Type B pancreatic cell (in vitro differentiated cells): Measurements from ENCODE around the gene POLR3GL. TPM values are rescaled to one million over a fixed set of nuclear protein-coding genes. Genes with fewer than 3 reads are reported as not detected.

Source experiments
- DNase-seq: peaks from one replicate; pipeline ENCODE4 v3.0.0; 2021; ENCODE audit warnings: mixed read lengths; ENCODE audit not compliant: unreplicated experiment; ENCODE audit errors: extremely low spot score
- H3K27ac Mint-ChIP-seq: 2 replicates; pipeline ENCODE4 v1.8.0; 2021; ENCODE audit warnings: mild to moderate bottlenecking, mixed read lengths
- H3K27me3 Mint-ChIP-seq: 2 replicates; pipeline ENCODE4 v1.8.0; 2021; ENCODE audit warnings: mixed read lengths
- H3K36me3 Mint-ChIP-seq: 2 replicates; pipeline ENCODE4 v1.8.0; 2021; ENCODE audit warnings: mixed read lengths
- H3K4me1 Mint-ChIP-seq: one replicate; pipeline ENCODE4 v1.8.0; 2021; ENCODE audit warnings: mixed read lengths; ENCODE audit not compliant: unreplicated experiment
- H3K4me3 Mint-ChIP-seq: 2 replicates; pipeline ENCODE4 v1.8.0; 2021; ENCODE audit warnings: mild to moderate bottlenecking, mixed read lengths
- H3K9me3 Mint-ChIP-seq: 2 replicates; pipeline ENCODE4 v1.8.0; 2021; ENCODE audit warnings: mixed read lengths
- long read RNA-seq: library from polyadenylated mRNA; unstranded; transcript quantifications from one replicate; pipeline ENCODE4 v2.0.0, GENCODE V29; 2020
- total RNA-seq: library from RNA; stranded (reverse); gene quantifications from 2 replicates; pipeline ENCODE4 v1.2.1, GENCODE V29; 2021; ENCODE audit warnings: low replicate concordance
- TF ChIP-seq, protein P1 (sequence below): fragments of 200-600 bp; sonication (generic); conservative IDR thresholded peaks from 2 replicates; pipeline ENCODE4 v1.5.0; 2021; ENCODE audit warnings: antibody characterized with exemption, mild to moderate bottlenecking

The POLR3GL gene, protein sequence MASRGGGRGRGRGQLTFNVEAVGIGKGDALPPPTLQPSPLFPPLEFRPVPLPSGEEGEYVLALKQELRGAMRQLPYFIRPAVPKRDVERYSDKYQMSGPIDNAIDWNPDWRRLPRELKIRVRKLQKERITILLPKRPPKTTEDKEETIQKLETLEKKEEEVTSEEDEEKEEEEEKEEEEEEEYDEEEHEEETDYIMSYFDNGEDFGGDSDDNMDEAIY
- total RNA-seq, result 8.5 and 14.1 TPM in 2 replicates
- long read RNA-seq, partial matches to known transcripts, result 0 of 3 reads
- long read RNA-seq, other reads (novel, unspliced or antisense), result 0 of 3 reads

DNA sequence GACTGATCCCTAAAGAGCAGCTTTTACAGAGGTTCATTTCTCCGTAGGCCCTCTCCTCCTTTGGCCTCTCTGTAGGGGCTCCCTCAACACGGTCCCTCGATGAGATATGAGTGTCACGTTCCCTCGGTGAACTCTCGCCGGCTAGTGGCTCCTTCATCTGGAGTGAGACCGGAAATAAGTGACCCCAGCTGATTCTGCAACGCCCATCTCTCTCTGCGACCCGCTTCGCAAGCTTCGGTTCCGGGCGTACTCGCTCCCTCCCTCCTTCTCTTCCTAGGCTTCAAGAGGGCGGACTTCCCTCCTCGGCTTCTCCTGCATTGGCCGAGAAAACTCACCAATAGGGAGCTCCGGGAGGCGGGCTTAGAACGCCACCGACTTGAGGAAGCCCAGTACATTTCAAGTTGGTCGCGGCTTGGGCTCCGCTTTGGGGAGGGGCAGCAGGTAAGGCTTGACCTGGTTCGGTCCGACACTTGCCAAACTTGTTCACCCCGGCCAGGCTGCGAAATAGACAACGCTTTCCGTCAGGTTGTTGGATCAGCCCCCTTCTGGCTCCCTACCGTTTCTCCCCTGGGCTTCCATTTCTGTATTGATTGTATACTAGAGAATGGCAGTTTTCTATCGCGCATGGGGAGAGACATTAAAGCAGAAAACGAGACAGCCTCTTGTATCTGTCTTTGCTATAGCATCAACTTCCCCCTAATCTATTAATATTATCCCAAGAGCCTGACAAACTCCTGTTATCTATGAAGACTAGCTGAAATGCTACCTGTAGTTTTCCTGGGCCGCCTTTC is at the start of gene POLR3GL, which contains the start of gene ANKRD34A:
TSS of gene POLR3GL (plus strand) at position 363 of the 791 bp plus-strand sequence. CDS start 10,176 bp downstream, outside the sequence.
TSS of gene ANKRD34A (minus strand) at position 248 of the 791 bp plus-strand sequence. CDS start 2,816 bp downstream, outside the sequence.
- peaks cover 25% of the 10 kb centered on the region for H3K4me1 Mint-ChIP-seq
- peaks cover 42% of the 10 kb centered on the region for H3K27me3 Mint-ChIP-seq
- H3K9me3 Mint-ChIP-seq, result no peaks in the 10 kb centered on the region
- H3K36me3 Mint-ChIP-seq, result no peaks in the 10 kb centered on the region
- H3K4me3 Mint-ChIP-seq, result peak within 1 kb of the TSS; percentile 97
- H3K27ac Mint-ChIP-seq, result peak within 1 kb of the TSS; percentile 85
- DNase-seq, result peak; percentile 86
- TF ChIP-seq, protein P1, sequence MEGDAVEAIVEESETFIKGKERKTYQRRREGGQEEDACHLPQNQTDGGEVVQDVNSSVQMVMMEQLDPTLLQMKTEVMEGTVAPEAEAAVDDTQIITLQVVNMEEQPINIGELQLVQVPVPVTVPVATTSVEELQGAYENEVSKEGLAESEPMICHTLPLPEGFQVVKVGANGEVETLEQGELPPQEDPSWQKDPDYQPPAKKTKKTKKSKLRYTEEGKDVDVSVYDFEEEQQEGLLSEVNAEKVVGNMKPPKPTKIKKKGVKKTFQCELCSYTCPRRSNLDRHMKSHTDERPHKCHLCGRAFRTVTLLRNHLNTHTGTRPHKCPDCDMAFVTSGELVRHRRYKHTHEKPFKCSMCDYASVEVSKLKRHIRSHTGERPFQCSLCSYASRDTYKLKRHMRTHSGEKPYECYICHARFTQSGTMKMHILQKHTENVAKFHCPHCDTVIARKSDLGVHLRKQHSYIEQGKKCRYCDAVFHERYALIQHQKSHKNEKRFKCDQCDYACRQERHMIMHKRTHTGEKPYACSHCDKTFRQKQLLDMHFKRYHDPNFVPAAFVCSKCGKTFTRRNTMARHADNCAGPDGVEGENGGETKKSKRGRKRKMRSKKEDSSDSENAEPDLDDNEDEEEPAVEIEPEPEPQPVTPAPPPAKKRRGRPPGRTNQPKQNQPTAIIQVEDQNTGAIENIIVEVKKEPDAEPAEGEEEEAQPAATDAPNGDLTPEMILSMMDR, result no peak

DNA sequence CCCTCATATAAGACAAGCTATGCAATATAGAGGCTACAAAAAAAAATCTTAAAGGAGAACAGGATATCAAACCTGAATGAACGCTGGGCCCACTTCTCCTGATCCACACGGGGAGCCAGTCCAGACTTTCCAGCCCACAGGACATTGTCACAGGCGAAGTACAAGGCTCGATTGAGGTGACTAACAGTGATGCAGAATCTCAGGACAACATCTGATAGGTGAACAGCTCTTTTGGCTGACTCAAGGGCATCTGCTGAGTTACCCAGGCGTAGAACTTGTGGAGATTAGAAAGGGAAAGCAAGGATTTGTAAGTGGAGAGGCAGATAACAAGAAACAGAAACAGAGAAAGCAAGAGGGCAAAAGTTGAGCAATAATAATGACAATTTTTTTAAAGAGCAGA is 47.7 kb upstream of the POLR3GL start:
- TF ChIP-seq, protein P1, result no peak
- Mint-ChIP-seq H3K4me3 (peak overlapping the region; percentile 97), H3K4me1 (peaks cover 26% of the 10 kb centered on the region), H3K9me3 (no peaks in the 10 kb centered on the region), H3K27ac (peak overlapping the region; percentile 73), H3K36me3 (no peaks in the 10 kb centered on the region), H3K27me3 (no peaks in the 10 kb centered on the region)
- no peak for DNase-seq

DNA sequence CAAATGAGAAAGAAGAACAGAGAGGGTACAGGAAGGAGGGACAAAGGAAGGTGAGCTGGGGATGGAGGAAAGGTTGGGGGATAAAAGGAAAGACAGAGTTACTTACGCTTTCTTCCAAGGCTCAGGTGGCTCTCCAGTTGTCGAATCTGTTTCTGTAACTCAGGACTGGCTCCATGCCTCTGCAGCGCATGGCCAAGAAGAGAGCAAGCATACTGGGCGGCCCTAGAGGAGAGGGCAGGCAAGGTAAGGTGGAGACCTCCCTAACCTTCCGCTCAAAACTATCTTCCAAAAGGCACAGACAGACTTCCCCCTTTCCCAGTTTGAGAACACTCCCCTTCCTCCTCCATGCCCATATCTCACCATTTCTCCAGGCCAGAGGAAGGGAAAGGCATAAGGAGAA is 46.9 kb upstream of the POLR3GL start:
- Mint-ChIP-seq H3K4me3 (peak overlapping the region; percentile 97), H3K27ac (peak overlapping the region; percentile 97), H3K9me3 (no peaks in the 10 kb centered on the region), H3K27me3 (no peaks in the 10 kb centered on the region), H3K36me3 (no peaks in the 10 kb centered on the region), H3K4me1 (peaks cover 26% of the 10 kb centered on the region)
- no peak for DNase-seq
- TF ChIP-seq, protein P1, result no peak

DNA sequence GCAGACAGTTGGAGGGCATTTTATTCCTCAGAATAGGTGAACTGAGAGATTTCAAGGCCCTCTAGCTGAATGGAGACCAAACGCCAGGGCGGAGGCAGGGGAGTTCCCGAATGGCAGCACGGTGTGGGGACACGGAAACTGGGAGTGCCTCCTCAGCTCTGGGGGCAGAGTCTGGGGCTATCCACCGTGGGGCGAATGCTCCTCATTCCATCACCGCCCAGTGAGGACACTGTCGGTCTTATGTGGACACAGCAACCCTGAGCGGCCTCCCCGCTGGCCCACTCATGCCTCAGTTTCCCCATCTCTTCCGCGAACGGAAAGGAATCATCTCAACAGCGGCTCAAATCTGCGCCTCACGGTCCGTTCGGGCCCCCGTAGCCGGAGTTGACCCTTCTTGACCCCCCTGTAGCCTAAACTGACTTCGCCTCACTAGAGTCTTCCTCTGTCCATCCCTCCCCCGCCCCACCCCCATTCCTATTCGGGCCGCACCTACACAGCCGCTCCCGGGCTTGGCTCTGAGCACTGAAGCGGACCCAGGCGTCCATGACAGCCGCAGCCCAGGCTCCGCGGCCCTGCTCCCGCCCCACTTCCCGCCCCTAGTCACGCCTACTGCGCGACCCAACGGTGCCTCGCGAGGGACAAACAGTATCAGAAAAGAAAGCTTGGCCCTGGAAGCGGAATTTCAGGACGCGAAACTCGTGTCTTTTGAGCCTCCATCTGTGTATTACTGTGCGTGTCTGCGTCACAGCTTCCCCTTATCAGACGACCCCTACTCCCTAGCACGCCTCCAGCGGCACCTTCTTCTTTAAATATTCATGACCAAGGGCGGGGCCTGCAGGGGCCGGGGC is 46.1 kb upstream of the POLR3GL start, which contains the start of gene PEX11B:
TSS of gene PEX11B (minus strand) at position 574 of the 848 bp plus-strand sequence. CDS start at position 545, 29 bp downstream.
- TF ChIP-seq, protein P1, result no peak
- peak; percentile 87 for DNase-seq
- Mint-ChIP-seq H3K36me3 (no peaks in the 10 kb centered on the region), H3K9me3 (no peaks in the 10 kb centered on the region), H3K27me3 (no peaks in the 10 kb centered on the region), H3K4me3 (peak within 1 kb of the TSS; percentile 97), H3K27ac (peak within 1 kb of the TSS; percentile 97), H3K4me1 (peaks cover 26% of the 10 kb centered on the region)
